Left kidney (tissue), 2 donors: Measurements from ENCODE around the gene IL22RA2. TPM values are rescaled to one million over a fixed set of nuclear protein-coding genes. Genes with fewer than 3 reads are reported as not detected.
"Not testable (repeated sequence)": the region's sequence is repeated elsewhere in the genome, so short reads cannot be mapped to it uniquely, and the experiment has no call there.

Source experiments
- DNase-seq: peaks from one replicate; pipeline ENCODE4 v3.0.0-alpha.2; 2013
- polyA plus RNA-seq: library from polyadenylated mRNA; unstranded; fragments of 120-200 nt; gene quantifications from one replicate; pipeline ENCODE4 v1.2.1, GENCODE V29; 2013; ENCODE audit not compliant: insufficient read length

IL22RA2 gene
- polyA plus RNA-seq, 1 donor: not detected

DNA sequence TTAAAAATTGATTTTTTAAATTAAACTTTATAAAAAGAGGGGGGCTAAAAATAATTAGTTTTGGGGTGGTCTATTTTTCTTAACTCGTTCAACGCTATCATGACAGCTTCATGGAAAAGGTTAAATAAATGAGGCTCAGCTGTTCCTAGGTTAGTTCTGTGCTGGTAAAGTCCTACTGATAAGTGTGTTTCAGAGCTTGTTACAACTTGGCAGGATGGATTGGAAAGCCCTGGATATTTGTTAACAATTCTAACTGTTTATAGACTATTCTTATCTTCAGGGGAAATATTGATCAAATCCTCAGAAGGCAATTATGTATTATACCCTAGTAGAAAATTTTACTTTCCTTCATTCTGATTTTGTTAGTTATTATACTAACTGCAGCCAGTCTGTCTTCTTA, 50.4 kb downstream of the IL22RA2 start:
- DNase-seq: no peak

DNA sequence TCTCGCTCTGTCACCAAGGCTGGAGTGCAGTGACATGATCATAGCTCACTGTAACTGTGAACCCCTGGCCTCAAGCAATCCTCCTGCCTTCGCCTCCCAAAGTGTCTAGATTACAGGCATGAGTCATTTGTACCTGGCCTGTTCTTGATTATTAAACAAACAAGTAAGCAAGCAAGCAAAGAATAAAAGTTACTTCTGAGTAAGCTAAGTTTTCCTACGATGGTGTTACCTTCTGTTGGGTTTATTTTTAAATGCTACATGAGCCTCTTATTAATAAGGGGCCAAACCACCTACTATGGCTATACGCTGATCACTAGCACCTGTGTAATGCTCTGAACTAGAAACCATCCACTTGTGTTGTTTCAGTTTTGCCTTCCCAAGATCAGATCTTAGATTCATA, 50.8 kb downstream of the IL22RA2 start:
- DNase-seq: no peak

DNA sequence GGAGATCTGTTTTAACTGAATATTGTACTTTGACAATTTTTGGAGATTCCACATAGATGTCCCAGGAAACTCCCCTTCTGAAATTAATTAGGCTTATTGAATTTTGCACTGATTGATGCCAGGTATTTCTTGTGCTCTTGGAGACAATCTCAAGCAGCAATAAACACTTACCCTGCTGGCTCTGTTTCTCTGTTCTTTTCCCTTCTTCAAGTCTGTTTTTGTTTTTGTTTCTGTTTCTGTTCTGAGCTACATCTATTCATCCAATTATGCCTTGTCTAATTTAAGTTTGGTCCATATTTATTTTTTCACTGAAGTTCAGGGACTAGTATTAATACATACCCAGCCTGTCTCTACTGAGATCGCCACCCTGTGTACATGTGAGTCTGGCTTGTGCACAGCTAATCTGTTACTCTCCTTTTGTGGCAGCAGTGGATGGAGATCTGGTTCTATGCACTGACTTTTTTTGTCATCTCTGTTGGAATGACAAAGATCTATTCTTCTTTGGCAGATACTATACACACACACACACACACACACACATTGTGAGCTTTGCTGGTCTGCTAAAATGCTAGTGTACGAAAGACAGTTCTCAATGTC, 51.9 kb downstream of the IL22RA2 start:
- DNase-seq: no peak

DNA sequence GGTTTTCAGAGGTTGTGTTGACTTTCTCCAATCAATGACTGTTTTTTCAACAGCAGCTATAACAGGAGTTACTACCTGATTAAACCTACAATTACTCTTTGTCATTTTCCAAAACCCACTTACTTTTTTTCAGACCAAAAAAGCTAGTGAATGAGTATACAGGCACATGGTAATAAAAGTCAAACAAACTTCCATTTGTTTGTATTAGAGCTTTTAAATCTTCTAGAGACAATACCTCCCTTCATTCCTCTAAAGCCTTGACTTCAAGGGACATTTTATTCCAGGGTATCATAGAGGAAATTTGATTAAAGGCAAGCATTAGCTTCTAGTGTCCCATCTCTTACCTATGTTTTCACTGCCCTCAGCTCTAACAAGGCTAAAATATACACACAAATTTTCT, 52.7 kb downstream of the IL22RA2 start:
- DNase-seq: no peak

DNA sequence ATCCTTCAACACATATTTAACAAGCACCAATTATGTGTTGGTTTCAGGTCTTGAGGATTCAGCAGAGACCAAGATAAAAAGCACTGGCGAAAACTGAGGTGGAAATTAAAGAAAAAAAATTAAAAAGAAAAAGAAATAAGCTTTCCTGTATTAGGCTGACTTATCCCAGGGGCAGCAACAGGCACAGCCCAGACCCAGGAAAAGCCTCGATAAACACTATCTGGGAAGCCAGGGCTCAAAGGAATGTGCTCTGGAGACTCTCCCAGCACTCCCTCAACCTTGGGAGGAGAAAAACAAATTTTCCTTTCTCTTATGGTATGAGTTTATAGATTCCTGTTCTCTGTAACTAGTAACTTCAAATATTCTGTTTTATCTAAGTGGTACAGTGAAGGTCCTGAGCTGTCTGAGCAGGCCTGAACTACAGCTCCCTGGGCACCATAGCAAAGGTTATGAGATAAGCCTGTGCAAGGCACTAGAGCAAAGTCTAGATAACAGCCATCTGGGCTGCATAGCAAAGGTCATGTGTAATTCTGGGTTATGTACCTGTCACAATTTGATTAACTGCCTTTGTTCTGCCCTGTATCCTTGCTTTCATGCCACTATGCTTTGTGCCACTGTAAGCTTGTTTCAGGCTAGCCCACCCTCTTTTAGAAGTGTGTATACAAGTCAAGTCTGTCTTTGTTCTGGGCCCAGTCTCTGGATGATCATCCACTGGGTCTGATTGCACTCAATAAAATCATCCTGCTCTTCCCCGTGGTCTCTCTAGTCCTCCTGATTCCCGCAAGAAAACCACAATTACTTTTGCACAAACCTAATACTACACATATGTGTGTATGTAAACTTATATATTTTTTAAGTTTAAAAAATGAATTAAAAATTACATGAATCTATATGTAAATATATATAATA, 54.0 kb downstream of the IL22RA2 start:
- no peak for DNase-seq

DNA sequence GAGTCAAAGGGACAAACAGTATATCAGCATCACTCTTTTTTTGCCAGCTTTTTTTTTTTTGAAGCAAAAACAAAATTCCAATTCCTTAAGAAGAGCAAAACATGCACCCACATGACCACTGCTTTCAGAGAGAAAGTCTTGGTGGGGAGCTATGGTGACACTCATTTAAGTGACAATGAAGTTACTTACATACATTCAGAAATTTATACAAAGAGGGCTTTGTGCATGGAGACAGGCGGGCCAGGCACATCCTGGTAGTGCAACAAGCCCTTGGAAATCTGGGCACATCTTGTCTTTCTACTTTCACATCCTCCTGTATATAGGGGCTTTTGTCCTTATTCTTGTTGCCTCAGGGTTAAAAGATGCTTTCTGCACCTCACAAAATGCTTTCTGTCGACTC, 55.9 kb downstream of the IL22RA2 start:
- DNase-seq: no peak

DNA sequence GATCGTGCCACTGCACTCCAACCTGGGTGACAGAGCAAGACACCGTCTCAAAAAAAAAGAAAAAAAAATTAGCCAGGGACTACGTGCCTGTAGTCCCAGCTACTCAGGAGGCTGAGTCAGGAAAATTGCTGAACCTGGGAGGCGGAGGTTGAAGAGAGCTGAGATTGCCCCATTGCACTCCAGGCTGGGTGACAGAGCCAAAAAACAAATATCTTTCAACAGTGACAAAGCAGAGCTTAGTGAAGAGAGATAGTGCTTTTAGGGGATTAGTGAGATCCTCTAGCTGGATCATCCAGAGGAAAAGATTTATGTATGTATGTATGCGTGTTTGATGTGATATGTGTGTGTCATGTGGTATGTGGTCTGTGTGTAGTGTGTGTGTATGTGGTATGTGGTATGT, 56.6 kb downstream of the IL22RA2 start:
- DNase-seq: no peak

DNA sequence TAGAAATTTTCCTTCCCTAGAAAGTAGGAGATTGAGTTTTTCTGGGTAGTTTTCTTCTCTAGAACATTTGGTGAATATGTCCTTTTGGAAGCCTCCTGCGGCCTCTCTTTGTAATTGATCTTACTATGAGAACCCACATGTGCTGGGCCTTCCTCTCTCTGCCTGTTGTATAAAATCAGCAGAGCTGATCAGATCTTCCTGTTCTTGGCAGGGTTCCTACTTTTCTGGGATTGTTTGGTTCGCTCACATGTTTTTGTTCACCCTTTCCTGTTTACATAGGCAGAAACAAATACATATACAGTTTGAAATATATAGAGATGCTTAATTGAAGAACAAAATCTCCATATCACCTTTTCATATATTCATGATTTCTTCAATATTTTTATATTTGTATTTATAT, 57.8 kb downstream of the IL22RA2 start:
- DNase-seq: no peak

DNA sequence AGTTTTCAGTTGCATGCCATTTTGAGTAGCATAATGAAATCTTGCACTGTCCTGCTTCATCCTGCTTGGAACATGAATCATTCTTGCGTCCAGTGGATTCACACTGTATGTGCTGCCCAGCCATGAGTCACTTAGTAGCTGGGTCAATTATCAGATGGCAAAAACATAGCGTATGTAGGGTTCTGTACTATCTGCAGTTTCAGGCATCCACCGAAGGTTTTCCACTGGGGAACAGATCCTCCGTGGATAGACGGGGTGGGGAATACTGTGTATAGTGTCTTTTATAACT, 61.4 kb downstream of the IL22RA2 start:
- no peak for DNase-seq

DNA sequence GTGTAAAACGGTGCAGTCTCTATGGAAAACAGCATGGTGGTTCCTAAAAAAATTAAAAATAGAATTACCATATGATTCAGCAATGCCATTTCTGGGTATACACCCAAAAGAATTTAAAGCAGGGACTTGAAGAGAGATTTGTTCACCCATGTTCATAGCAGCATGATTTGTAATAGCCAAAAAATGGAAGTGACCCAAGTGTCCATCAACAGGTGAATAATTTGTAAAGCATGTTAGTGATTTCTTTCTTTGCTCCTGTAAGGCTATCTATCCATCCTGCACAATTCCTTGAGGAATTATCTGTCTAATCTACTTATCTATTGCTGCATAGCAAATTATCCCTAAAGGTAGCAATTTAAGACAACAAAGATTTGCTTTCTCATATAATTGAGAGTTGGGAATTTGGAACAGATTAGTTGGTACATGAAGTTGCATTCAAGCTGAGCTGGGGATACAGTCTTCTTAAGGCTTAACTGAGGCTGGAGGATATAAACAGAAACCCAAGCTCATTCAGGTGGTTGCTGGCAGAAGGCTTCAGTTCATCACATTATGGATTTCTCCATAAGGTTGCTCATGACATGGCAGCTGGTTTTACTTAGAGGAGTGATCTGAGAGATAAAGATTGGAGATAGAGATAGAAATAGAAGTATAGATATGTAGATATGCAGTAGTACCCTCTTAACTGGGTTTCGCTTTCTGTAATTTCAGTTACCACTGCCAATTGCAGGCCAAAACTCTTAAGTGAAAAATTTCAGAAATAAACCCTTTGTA, 62.0 kb downstream of the IL22RA2 start:
- no peak for DNase-seq

DNA sequence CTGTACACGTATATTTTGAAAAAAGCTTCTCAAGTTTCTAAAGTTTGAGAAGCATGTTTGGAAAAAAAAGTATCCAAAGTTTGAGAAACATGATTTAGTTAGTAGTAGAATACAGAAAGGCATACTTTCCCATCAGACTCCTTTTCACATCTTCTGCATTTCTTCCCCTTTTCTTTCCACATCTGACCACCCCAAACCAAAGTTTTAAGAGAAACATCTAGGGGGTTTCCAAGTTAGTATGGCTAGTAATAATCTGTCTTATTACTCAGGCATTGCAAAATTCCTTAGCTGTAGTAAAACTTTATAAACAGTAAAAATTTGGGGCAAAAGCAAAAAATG, 65.7 kb downstream of the IL22RA2 start:
- no peak for DNase-seq

DNA sequence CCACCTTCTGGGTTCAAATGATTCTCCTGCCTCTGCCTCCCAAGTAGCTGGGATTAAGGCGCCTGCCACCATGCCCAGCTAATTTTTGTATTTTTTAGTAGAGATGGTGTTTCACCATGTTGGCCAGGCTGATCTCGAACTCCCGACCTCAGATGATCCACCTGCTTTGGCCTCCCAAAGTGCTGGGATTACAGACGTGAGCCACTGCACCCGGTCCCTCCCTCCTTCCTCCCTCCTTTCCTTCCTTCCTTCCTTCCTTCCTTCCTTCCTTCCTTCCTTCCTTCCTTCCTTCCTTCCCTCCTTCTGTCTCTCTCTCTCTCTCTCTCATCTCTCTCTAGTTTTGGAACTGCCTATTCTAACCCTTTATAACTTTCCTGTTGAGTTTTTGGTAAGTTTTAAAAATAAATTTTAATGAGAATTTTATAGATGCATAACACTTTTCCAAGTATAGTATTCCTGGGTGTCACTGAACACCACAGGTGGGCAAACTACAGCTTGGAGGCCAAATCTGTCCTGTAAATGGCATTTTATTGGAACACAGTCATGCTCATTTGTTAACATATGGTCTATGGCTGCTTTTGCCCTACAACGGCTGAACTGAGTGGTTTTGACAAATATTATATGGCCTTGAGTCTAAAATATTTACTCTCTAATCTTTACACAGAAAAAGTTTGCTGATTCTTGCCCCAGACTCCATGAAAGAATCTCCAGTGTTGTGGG, 66.2 kb downstream of the IL22RA2 start:
- DNase-seq: not testable (repeated sequence)

DNA sequence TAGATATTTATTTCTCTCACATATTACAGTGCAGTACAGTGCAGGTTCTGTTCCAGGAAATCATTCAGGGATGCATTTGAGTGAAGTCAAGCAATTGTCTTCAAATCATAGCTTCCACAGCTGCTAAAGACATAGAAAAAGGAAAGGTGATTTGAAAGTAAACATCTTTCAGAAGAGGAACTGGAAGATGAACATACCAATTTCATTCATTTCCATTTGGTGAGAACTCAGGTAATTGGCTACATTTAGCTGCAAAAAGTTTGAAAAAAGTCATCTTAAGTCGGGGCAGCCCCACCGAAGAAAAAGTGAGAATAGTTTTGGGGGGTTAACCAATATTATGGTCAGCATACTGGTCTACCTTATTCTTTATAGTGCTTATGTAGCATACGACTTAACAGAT, 67.3 kb downstream of the IL22RA2 start:
- no peak for DNase-seq

DNA sequence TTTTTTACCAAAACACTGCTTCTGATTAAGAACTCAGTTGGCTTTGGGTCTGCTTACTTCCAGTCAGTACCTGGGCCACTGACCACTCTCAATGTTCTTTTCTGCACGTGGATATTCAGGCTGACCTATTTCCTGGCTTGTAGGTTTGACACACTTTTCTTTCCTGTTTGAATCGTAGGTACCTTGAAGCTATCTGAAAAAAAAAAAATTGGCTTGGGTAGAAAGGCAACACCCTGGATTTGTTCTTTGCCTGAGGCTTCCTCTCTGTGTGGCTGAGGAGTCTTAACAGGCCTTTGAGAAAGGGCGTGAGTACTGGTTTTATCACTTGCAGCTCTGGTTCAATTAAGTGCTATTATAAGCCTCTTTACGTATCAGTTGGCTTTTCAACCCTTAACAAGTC, 68.1 kb downstream of the IL22RA2 start:
- DNase-seq: no peak

DNA sequence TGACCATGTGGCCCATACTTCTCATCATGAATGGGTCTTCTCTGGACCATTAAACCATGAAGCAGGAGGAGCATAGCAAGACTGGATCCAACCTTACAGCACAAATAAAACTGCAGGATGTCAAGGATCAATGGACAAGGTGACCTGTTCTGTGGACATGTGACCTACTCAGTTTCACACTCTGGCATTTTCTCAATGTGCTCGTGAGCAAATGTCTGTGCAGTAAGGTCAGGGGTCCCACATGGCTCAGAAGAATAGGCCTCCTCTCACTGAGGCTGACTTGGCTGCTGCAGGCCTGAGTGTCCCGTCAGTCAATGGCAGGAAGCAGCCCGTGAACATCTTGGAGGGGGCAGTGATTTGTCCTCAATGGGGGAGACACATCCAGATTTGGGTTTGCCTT, 68.5 kb downstream of the IL22RA2 start:
- no peak for DNase-seq

DNA sequence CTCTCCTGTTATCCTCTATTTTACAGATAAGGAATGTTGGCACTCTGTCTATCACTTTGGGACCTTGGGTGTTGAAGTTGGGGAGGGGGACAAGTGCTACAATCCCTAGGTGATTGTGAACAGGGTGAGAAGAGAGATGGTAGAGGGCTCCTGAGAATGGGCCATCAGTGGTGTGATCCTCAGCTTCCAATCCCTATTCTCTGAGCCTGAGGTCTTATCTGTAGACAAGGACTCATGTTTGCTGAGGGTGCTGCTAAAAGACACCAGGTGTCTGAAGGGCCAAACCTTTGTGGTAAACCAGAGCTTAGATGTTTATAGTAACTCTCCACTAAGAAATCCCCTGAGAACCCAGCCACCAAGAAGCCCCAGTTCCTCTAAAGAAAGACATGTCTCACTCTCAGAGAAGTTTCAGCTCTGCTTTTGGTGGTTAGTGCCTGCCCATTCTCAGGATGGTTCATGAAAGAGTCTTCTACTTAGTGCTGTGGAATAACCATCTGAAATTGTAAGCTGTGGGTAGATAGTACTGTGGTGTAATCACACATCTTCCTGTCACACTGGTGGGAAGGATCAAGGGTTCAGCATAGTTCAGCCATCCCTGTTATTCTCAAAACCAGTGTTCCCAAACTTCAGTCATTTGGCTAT, 70.5 kb downstream of the IL22RA2 start:
- DNase-seq: no peak

DNA sequence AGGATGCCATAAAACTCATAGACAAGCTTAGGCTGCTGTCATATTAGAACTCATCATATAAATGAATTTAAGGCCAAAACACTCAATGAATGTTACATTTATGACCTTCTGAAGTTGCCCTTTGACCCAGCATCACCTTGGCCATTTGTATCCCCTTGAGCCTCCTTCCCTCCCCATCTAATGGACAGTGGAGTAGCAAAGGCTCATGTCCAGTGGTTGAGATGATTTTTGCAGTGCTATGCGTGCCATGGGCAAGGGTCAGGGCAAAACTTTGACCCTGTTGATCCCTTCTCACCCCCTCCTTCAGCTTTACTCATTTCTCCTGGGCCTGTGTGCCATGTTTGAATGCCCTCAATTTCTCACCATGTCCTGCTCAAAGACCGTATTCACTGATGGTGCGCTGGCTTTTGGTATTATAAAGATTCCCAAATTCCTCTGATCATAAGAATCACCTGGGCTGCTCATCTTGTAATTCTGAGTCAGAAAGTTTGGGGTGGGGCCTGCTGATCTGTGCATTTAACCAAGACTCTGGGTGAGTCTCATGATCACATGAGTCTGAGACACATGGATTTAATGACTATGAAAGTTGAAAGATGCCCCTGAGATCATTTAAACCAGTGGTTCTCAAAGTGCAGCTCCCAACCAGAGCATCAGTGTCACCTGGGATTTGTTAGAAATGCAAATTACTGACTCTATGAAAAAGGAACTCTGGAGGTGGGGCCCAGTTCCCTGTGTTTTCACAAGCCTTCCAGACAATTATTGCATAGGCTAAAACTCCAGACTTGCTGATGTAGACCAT, 71.2 kb downstream of the IL22RA2 start:
- DNase-seq: no peak

DNA sequence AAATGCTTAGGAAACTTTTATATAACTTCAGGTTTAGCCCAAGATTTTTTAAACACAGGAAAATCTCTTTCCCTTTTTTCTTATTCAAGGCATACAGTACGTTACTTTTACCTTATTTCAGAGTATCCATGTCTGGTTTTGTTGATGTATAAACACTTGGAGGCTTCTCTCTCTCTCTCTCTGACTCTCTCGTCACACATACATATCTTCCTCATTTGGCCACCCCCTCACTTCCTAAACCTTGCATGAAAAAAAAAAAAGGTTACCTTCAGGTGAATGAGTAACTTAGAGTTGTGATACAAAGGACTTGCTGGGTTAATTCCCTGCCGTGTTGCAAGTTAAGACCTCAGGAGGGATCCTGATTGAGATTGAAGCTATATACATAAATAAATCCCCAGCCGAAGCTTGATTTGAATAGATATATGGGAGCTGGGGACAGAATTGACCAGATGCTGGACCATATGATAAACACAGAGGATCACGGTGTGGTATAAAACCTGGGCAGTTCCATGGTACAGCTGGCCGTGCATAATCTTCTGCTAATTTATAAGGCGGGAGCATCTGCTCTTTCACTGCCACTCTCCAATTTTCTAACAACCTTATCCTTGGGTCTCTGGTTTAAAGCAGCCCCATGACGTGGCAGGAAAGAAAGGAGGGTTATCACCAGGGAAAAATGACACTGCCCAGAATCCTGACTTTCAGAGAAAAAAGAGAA, 73.6 kb downstream of the IL22RA2 start:
- no peak for DNase-seq

DNA sequence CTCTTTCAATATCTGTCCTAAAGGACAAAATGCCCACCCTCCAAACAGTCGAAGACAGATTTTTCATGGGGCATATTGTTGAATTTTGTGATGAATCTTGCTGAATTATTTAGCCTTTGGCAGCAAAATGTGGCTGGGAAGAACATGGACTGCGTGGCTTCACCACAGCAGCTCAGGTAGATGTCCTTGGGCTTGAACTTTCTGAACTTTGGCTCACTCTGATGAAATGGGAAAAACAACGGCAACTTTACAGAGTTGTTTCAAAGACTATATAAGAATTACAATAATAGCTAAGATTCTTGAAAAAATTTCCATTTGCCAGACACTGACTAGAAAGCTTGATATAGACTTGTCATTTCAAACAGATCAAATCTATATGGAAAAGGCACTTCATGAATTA, 75.9 kb downstream of the IL22RA2 start:
- DNase-seq: no peak

DNA sequence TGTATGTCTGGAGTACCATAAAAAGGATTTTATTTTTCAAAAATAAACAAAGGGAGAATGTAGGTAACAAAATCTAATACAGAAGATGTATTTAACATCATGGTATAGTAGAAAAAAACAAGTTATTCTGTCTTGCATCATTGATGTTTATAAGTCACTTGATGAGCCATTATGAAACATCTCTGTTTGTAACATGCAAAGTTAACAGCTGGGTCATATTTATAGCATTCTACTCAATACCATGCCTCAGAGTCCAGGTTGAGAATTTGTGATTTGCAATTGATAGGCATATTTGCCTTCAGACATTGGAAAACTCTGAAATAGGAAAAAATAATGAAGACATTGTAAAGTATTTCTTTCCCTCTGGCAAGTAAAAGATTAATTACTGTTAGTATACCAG, 76.4 kb downstream of the IL22RA2 start:
- DNase-seq: no peak
